OCI-LY7 (cell line): ENCODE results near the gene TRAPPC10.

Experiments used
- EZH2phosphoT487 ChIP-seq: fragments of 200-600 bp; sonication (generic); IDR thresholded peaks from 2 replicates; pipeline ENCODE4 v1.6.1; 2018; ENCODE audit warnings: low read depth, borderline replicate concordance, mild to moderate bottlenecking, mixed run types, antibody characterized with exemption, low read length, moderate library complexity, mixed read lengths
- TF ChIP-seq, protein P1 (sequence below): fragments of 200-600 bp; sonication (generic); conservative IDR thresholded peaks from 2 replicates; pipeline ENCODE4 v1.5.1; 2014; ENCODE audit warnings: mild to moderate bottlenecking, antibody characterized with exemption, low read length, moderate library complexity, mixed read lengths

DNA sequence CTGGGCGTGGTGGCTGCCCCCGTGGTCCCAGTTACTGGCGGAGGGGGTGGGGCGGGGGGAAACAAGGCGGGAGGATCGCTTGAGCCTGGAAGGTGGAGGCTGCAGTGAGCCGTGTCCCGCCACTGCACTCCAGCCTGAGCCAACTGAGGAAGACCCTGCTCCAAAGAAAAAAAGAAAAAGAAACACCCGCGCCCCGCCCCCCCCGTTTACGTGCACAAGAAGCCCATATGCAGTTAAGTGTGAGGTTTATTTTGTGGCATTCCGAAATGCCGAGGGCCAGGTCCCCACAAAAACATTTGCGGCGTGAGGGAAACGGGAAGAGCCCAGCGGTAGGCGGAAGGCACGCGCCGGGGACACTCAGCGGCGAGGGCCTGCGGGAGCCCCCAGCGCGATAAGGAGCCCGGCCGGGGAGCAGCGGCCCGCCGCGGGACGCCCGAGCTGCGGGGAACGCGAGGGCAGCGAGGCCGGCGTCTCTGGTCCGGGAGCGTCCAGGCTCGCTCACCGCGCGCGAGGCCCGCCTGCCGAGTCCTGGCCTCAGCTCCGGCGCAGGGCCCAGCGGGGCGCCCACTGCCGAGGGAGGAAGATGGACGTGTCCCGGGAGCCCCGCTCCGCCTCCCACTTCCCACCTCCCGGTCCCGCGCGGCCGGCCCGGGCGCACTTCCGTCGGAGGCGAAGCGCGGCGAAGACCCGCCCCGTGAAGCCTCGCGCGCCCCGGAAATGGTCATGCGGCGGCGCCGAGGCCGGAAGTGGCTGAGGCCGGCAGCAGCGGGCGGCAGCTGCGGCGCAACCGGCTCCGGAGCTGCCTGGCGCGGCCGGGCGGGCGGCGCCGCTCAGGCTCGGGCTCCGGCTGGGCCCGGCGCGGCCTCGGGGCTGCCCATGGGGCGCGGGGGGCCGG lies at the start of gene TRAPPC10:
- TF ChIP-seq, protein P1, sequence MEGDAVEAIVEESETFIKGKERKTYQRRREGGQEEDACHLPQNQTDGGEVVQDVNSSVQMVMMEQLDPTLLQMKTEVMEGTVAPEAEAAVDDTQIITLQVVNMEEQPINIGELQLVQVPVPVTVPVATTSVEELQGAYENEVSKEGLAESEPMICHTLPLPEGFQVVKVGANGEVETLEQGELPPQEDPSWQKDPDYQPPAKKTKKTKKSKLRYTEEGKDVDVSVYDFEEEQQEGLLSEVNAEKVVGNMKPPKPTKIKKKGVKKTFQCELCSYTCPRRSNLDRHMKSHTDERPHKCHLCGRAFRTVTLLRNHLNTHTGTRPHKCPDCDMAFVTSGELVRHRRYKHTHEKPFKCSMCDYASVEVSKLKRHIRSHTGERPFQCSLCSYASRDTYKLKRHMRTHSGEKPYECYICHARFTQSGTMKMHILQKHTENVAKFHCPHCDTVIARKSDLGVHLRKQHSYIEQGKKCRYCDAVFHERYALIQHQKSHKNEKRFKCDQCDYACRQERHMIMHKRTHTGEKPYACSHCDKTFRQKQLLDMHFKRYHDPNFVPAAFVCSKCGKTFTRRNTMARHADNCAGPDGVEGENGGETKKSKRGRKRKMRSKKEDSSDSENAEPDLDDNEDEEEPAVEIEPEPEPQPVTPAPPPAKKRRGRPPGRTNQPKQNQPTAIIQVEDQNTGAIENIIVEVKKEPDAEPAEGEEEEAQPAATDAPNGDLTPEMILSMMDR: no peak
- no peak for TF ChIP-seq EZH2phosphoT487
